ENCODE measurements around the gene GNAT2.

DNA sequence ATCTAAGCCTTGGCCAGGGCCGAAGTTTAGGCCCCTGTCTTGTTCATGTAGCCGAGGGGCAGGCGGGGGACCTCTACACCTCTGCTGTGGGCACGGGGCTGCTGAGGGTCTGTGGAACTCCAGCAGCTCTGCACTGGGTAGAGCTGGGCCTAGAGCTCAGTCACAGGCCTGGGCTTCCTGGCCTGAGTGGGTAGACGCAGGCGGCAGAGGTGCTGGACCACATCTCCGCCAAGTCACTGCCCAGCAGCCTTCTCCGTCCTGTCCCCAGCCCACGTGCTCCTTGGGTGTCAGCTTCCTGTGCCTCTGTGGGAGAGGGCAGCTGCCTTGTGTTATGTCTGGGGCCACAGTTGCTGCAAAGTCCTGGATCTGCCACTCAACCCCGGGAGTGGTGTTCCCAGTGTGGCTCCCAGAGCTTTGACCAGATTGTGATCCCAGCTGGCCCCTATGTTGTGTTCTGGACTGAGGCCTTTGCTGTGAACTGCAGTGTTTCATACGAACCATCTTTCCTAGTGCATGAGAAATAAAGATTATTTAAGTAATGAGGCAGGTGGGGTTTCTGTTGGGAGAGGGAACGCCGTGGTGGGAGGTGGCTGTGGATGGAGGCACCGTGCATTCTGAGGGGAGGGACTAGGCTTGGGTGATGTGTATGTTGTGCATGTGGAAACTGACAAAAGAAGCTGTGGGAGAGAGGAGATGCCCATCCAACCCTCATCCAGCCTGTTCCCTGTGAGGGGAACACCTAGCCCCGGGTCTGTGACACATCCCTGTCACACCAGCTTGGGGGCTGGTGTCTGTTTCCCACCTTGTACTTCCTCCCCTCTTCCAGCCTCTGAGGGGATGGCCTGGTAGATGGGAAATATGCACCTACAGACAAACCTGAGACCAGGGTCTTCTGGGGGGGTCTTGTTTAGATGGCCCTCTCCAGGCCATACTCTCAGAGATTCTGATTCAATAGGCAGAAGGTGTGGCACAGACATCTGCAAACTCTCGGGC lies 12.4 kb upstream of the GNAT2 start:
- TF ChIP-seq EZH2 (IDR thresholded peaks at IDR 0.05; ENCODE audit: low read depth) = no peak
- TF ChIP-seq, protein P1, sequence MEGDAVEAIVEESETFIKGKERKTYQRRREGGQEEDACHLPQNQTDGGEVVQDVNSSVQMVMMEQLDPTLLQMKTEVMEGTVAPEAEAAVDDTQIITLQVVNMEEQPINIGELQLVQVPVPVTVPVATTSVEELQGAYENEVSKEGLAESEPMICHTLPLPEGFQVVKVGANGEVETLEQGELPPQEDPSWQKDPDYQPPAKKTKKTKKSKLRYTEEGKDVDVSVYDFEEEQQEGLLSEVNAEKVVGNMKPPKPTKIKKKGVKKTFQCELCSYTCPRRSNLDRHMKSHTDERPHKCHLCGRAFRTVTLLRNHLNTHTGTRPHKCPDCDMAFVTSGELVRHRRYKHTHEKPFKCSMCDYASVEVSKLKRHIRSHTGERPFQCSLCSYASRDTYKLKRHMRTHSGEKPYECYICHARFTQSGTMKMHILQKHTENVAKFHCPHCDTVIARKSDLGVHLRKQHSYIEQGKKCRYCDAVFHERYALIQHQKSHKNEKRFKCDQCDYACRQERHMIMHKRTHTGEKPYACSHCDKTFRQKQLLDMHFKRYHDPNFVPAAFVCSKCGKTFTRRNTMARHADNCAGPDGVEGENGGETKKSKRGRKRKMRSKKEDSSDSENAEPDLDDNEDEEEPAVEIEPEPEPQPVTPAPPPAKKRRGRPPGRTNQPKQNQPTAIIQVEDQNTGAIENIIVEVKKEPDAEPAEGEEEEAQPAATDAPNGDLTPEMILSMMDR (conservative IDR thresholded peaks at IDR 0.05) = no peak

All from PC-9 (cell line).